ENCODE results near the gene GPR15. TPM values are rescaled to one million over a fixed set of nuclear protein-coding genes. Genes with fewer than 3 reads are reported as not detected.
A peak's percentile ranks its signal among the peaks of the same experiment; 100 is the strongest.

GPR15 gene
- total RNA-seq, 2 donors from 2014 or later = not detected

- no peak overlapping the region for H3K4me3 Mint-ChIP-seq
- TF ChIP-seq, protein P1, sequence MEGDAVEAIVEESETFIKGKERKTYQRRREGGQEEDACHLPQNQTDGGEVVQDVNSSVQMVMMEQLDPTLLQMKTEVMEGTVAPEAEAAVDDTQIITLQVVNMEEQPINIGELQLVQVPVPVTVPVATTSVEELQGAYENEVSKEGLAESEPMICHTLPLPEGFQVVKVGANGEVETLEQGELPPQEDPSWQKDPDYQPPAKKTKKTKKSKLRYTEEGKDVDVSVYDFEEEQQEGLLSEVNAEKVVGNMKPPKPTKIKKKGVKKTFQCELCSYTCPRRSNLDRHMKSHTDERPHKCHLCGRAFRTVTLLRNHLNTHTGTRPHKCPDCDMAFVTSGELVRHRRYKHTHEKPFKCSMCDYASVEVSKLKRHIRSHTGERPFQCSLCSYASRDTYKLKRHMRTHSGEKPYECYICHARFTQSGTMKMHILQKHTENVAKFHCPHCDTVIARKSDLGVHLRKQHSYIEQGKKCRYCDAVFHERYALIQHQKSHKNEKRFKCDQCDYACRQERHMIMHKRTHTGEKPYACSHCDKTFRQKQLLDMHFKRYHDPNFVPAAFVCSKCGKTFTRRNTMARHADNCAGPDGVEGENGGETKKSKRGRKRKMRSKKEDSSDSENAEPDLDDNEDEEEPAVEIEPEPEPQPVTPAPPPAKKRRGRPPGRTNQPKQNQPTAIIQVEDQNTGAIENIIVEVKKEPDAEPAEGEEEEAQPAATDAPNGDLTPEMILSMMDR (conservative IDR thresholded peaks at IDR 0.05) = no peak
- Histone ChIP-seq H3K4me3 (ENCODE audit: low read length) (peak overlapping the region; percentile 36), H3K27ac (ENCODE audit: low read depth, low read length) (no peak overlapping the region), H3K4me1 (ENCODE audit: control insufficient read depth, insufficient read depth, low read length) (peaks cover 4% of the 10 kb centered on the region), H3K9ac (ENCODE audit: extremely low read depth, low read length, poor library complexity, severe bottlenecking) (no peak overlapping the region), H3K36me3 (ENCODE audit: control insufficient read depth, insufficient read depth, low read length) (no peaks in the 10 kb centered on the region), H3K27me3 (ENCODE audit: control insufficient read depth, insufficient read depth, low read length, poor library complexity, severe bottlenecking) (no peaks in the 10 kb centered on the region), H3K9me3 (ENCODE audit: control insufficient read depth, low read length) (no peaks in the 10 kb centered on the region)
- WGBS, 2 experiments (ENCODE audit: insufficient coverage in 1 of 2, insufficient read length in 1 of 2) = 17 to 65% methylated on average over 1 to 4 of the region's 4 CpGs
- H3K27me3 Mint-ChIP-seq (ENCODE audit: insufficient read depth) = no peaks in the 10 kb centered on the region
- H3K9me3 Mint-ChIP-seq = no peaks in the 10 kb centered on the region
- H3K4me1 Mint-ChIP-seq = peaks cover 31% of the 10 kb centered on the region
- DNase-seq = peak; percentile 69
- H3K36me3 Mint-ChIP-seq (ENCODE audit: low read depth) = no peaks in the 10 kb centered on the region
- H3K27ac Mint-ChIP-seq = no peak overlapping the region
Observed at GRCh38 chr3:98528474-98529346, 3.1 kb upstream of the GPR15 start.

DNA sequence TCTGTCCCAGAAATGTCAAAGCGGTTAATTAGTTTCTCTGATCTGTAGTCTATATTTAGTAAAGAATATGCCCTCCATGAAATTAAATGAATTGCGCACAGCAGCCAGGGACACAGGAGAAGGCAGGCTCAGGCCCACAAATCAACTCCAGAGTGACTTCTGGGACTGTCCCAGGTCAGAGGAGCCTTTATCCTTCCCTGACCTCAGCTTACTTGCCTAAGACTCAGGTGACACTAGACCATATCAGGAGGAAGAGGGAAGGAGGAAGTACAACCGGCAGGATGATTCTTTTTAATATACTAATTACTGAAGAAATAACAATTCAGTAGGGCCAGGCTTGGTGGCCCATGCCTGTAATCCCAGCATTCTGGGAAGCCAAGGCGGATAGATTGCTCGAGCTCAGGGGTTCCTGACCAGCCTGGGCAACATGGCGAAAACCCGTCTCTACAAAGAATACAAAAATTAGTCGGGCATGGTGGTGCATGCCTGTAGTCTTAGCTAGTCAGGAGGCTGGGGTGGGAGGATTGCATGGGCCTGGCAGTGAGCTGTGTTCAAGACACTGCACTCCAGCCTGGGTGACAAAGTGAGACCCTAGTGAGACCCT lies 1.8 kb upstream of the GPR15 start:
- no peak overlapping the region for H3K27ac Mint-ChIP-seq
- no peaks in the 10 kb centered on the region for H3K9me3 ChIP-seq (ENCODE audit: control insufficient read depth, low read length)
- H3K36me3 ChIP-seq (ENCODE audit: control insufficient read depth, insufficient read depth, low read length) = no peaks in the 10 kb centered on the region
- no peaks in the 10 kb centered on the region for H3K36me3 Mint-ChIP-seq (ENCODE audit: low read depth)
- H3K4me3 ChIP-seq (ENCODE audit: low read length) = no peak overlapping the region
- no peaks in the 10 kb centered on the region for H3K27me3 ChIP-seq (ENCODE audit: control insufficient read depth, insufficient read depth, low read length, poor library complexity, severe bottlenecking)
- no peaks in the 10 kb centered on the region for H3K27me3 Mint-ChIP-seq (ENCODE audit: insufficient read depth)
- no peaks in the 10 kb centered on the region for H3K9me3 Mint-ChIP-seq
- H3K4me1 Mint-ChIP-seq = peaks cover 31% of the 10 kb centered on the region
- no peak overlapping the region for H3K9ac ChIP-seq (ENCODE audit: extremely low read depth, low read length, poor library complexity, severe bottlenecking)
- no peak for DNase-seq
- peaks cover 4% of the 10 kb centered on the region for H3K4me1 ChIP-seq (ENCODE audit: control insufficient read depth, insufficient read depth, low read length)
- 95 to 97% methylated on average over 3 to 8 of the region's 8 CpGs for WGBS, 2 experiments (ENCODE audit: insufficient coverage in 1 of 2, insufficient read length in 1 of 2)
- H3K27ac ChIP-seq (ENCODE audit: low read depth, low read length) = no peak overlapping the region
- no peak overlapping the region for H3K4me3 Mint-ChIP-seq
- TF ChIP-seq, protein P1 (conservative IDR thresholded peaks at IDR 0.05) = no peak

- Histone ChIP-seq H3K27ac (ENCODE audit: low read depth, low read length) (no peak overlapping the region), H3K36me3 (ENCODE audit: control insufficient read depth, insufficient read depth, low read length) (no peaks in the 10 kb centered on the region), H3K27me3 (ENCODE audit: control insufficient read depth, insufficient read depth, low read length, poor library complexity, severe bottlenecking) (no peaks in the 10 kb centered on the region), H3K4me1 (ENCODE audit: control insufficient read depth, insufficient read depth, low read length) (peaks cover 4% of the 10 kb centered on the region), H3K9me3 (ENCODE audit: control insufficient read depth, low read length) (no peaks in the 10 kb centered on the region), H3K9ac (ENCODE audit: extremely low read depth, low read length, poor library complexity, severe bottlenecking) (no peak overlapping the region), H3K4me3 (ENCODE audit: low read length) (no peak overlapping the region)
- no peak overlapping the region for H3K4me3 Mint-ChIP-seq
- no peak overlapping the region for H3K27ac Mint-ChIP-seq
- TF ChIP-seq, protein P1 (conservative IDR thresholded peaks at IDR 0.05) = no peak
- H3K27me3 Mint-ChIP-seq (ENCODE audit: insufficient read depth) = no peaks in the 10 kb centered on the region
- no peaks in the 10 kb centered on the region for H3K36me3 Mint-ChIP-seq (ENCODE audit: low read depth)
- H3K4me1 Mint-ChIP-seq = peaks cover 31% of the 10 kb centered on the region
- H3K9me3 Mint-ChIP-seq = no peaks in the 10 kb centered on the region
- 89% methylated on average over 2 of the region's 2 CpGs; no CpG with 5 or more reads in 1 of the 2 experiments for WGBS, 2 experiments (ENCODE audit: insufficient coverage in 1 of 2, insufficient read length in 1 of 2)
- no peak for DNase-seq
Observed at GRCh38 chr3:98530676-98531075, 1.1 kb upstream of the GPR15 start.
